Renal cortical epithelial cell (primary cell): ENCODE results near the gene IQCM. TPM values are rescaled to one million over a fixed set of nuclear protein-coding genes. Genes with fewer than 3 reads are reported as not detected.
"Not testable (repeated sequence)": the region's sequence is repeated elsewhere in the genome, so short reads cannot be mapped to it uniquely, and the experiment has no call there.

Experiments
- DNase-seq: peaks from one replicate; pipeline ENCODE4 v3.0.0-alpha.2; 2011; ENCODE audit warnings: low read depth
- total RNA-seq: library from RNA; depleted of rRNA; stranded (reverse); fragments of >200 nt; gene quantifications from 2 replicates; pipeline ENCODE4 v1.2.3, GENCODE V29; 2014

IQCM gene
- total RNA-seq, 1 donor from 2014 or later, result not detected

GRCh38 chr4:149468669-149469068, 347.0 kb downstream of the IQCM start:
- DNase-seq, result not testable (repeated sequence)

GRCh38 chr4:149466446-149466845, 349.2 kb downstream of the IQCM start:
- no peak for DNase-seq

- DNase-seq, result peak; percentile 30
Observed at GRCh38 chr4:149465955-149466354, 349.7 kb downstream of the IQCM start.

- DNase-seq, result no peak
Observed at GRCh38 chr4:149443537-149443936, 372.1 kb downstream of the IQCM start.

- peak; percentile 66 for DNase-seq
Observed at GRCh38 chr4:149441338-149441737, 374.3 kb downstream of the IQCM start.

- peak; percentile 6 for DNase-seq
Observed at GRCh38 chr4:149426461-149426860, 389.2 kb downstream of the IQCM start.

- DNase-seq, result no peak
Observed at GRCh38 chr4:149409555-149409962, 406.1 kb downstream of the IQCM start.

GRCh38 chr4:149409146-149409545, 406.5 kb downstream of the IQCM start:
- DNase-seq, result peak; percentile 93

GRCh38 chr4:149404143-149404542, 411.5 kb downstream of the IQCM start:
- DNase-seq, result peak; percentile 43

- no peak for DNase-seq
Observed at GRCh38 chr4:149403081-149403480, 412.6 kb downstream of the IQCM start.

GRCh38 chr4:149398993-149399392, 416.6 kb downstream of the IQCM start:
- DNase-seq, result no peak

- DNase-seq, result peak; percentile 85
Observed at GRCh38 chr4:149370785-149371420, 444.7 kb downstream of the IQCM start.

- no peak for DNase-seq
Observed at GRCh38 chr4:149370002-149370401, 445.6 kb downstream of the IQCM start.

- DNase-seq, result no peak
Observed at GRCh38 chr4:149353241-149353640, 462.4 kb downstream of the IQCM start.

- no peak for DNase-seq
Observed at GRCh38 chr4:149349541-149349940, 466.1 kb downstream of the IQCM start.

GRCh38 chr4:149347139-149347538, 468.5 kb downstream of the IQCM start:
- no peak for DNase-seq

GRCh38 chr4:149345424-149345823, 470.2 kb downstream of the IQCM start:
- DNase-seq, result no peak

- DNase-seq, result peak; percentile 58
Observed at GRCh38 chr4:149344436-149344835, 471.2 kb downstream of the IQCM start.

GRCh38 chr4:149343614-149344013, 472.0 kb downstream of the IQCM start:
- no peak for DNase-seq

- not testable (repeated sequence) for DNase-seq
Observed at GRCh38 chr4:149341117-149341516, 474.5 kb downstream of the IQCM start.

- no peak for DNase-seq
Observed at GRCh38 chr4:149328161-149328560, 487.5 kb downstream of the IQCM start.

GRCh38 chr4:149322203-149322602, 493.4 kb downstream of the IQCM start:
- DNase-seq, result no peak

GRCh38 chr4:149321438-149321837, 494.2 kb downstream of the IQCM start:
- no peak for DNase-seq

- DNase-seq, result peak; percentile 29
Observed at GRCh38 chr4:149311076-149311475, 504.6 kb downstream of the IQCM start.
